GDM1 (cell line): ENCODE data around the gene NR1H3.
A peak's percentile ranks its signal among the peaks of the same experiment; 100 is the strongest.

ENCODE experiments used
- DNase-seq: peaks from one replicate; lab custom pipeline; 2025; lab: John Stamatoyannopoulos, UW

Gene NR1H3

DNA sequence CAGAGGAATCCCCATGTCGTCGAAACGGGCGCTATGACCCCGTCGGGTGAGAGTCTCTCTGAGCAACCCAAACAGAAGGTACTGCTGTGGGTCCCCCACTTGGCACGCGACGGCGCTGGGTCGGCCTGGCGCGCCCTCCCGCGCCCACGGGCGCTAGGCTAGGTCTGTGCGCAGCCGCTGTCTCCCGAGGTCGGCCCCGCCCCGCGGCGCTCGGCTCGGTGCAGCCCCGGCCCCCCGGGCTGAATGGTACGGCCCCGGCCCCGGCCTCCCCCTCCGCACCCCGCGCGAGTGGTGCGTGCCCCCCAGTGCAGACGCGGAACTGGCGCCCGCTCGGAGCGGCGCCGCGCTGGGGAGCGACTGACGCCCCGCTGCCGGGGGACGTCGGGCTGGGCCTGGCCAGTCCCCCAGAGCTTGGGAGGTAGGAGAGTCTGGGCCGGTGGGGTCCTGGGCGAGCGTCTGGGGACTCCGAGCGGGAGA lies 12.1 kb downstream of the NR1H3 start, which contains the start of gene MADD:
Gene MADD (plus strand): TSS at position 305 of the 477 bp plus-strand sequence.
- peak; percentile 90 for DNase-seq

- DNase-seq: no peak
Observed at GRCh38 chr11:47270331-47271271, 12.8 kb downstream of the NR1H3 start.

GRCh38 chr11:47271328-47271727 lies 13.5 kb downstream of the NR1H3 start:
- DNase-seq: no peak

- no peak for DNase-seq
Observed at GRCh38 chr11:47271961-47272661, 14.3 kb downstream of the NR1H3 start.

DNA sequence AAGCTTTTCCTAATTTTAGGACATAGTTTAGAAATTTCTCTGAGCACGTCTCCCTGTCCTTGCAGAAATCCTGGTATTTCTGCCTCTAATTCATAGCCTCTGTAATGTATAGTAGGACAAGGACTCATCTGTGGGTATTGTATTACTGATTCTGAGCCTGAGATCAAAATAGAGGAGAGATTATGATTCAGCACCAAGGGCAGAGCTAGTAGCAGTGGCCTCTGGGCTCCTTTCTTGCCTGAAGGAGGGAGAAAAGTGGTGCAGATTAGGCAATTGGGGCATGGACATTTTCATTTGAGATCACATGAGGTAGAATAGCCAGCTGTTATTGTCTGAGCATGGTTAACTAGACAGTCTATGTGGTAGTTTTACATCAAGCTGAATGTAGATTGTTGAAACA lies 14.9 kb downstream of the NR1H3 start:
- no peak for DNase-seq

GRCh38 chr11:47274495-47275235 lies 16.9 kb downstream of the NR1H3 start:
- DNase-seq: no peak

- no peak for DNase-seq
Observed at GRCh38 chr11:47276923-47277322, 19.1 kb downstream of the NR1H3 start.

DNA sequence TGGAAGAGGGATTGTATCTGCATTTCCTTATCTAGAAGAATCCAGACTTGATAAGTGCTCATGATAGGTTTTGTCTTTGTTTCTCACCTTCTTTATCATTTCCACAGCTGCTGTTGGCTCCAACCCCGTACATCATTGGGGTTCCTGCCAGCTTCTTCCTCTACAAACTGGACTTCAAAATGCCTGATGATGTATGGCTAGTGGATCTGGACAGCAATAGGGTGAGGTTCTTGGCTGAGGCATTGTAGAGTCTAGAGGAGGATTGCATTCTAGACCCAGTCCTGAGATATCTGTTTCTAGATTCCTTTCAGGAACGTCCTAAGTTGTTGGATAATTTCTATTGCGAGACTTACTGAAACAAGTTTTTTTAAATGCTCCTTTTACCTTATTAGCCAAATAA lies 20.3 kb downstream of the NR1H3 start:
- DNase-seq: no peak

GRCh38 chr11:47278769-47279168 lies 21.0 kb downstream of the NR1H3 start:
- no peak for DNase-seq

- DNase-seq: no peak
Observed at GRCh38 chr11:47280099-47280498, 22.3 kb downstream of the NR1H3 start.

- no peak for DNase-seq
Observed at GRCh38 chr11:47280860-47281259, 23.1 kb downstream of the NR1H3 start.

DNA sequence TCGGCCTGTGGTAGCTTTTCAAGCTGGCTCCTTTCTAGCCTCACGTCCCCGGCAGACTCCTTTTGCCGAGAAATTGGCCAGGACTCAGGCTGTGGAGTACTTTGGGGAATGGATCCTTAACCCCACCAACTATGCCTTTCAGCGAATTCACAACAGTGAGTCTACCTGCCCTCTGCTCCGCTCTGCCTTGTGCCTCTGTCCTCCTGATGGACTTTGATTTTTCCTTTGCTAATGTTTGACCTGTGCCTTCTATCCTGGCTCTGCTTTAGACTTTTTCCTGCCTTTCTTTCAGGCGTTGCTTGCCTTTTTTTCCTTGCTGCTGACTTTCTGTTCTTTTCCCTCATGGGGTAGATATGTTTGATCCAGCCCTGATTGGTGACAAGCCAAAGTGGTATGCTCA lies 24.7 kb downstream of the NR1H3 start:
- DNase-seq: no peak

DNA sequence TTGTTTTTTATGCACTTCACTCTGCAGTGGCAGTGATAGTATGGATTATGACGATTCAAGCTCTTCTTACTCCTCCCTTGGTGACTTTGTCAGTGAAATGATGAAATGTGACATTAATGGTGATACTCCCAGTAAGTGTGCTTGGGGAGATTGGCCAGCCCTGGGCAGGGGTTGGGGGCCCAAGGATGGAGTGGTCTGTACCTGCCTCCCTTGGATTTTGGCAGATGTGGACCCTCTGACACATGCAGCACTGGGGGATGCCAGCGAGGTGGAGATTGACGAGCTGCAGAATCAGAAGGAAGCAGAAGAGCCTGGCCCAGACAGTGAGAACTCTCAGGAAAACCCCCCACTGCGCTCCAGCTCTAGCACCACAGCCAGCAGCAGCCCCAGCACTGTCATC lies 26.4 kb downstream of the NR1H3 start:
- DNase-seq: no peak

GRCh38 chr11:47285969-47286770 lies 28.4 kb downstream of the NR1H3 start:
- no peak for DNase-seq

GRCh38 chr11:47288066-47288465 lies 30.3 kb downstream of the NR1H3 start:
- DNase-seq: no peak

- DNase-seq: no peak
Observed at GRCh38 chr11:47289856-47290255, 32.1 kb downstream of the NR1H3 start.

GRCh38 chr11:47295385-47295784 lies 37.6 kb downstream of the NR1H3 start:
- DNase-seq: no peak

DNA sequence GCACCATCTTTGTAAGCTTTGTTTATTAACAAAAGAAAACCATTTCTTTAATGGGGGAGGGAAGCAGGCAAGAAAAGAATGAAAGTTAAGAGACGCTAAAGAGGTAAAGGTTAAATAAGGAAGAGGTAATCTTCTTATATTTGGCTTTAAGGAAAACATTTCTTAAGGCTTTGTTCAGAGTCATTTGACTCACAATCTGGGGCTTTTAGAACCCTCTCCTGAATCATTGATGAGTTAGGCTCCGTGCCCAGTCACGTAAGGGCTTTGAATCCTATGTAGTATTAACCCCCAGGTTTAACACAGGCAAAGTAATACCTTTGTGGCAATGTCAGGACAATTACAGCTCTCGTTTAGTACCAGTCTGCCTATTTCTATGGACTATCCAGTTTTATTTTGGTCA lies 38.2 kb downstream of the NR1H3 start:
- DNase-seq: no peak

DNA sequence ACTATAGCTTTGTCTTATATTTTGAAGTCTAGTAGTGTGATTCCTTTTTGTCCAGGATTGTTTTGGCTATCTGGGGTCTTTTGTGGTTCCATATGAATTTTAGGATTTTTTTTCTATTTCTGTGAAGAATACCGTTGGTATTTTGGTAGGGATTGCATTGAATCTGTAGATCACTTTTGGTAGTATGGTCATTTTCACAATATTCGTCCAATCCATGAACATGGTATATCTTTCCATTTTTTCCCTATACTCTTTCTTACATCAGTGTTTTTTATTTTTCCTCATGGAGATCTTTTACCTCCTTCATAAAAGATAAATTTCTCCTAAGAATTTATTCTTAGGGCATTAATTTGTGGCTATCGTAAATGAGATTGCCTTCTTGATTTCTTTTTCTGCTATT lies 41.3 kb downstream of the NR1H3 start:
- DNase-seq: no peak

GRCh38 chr11:47302853-47303252 lies 45.1 kb downstream of the NR1H3 start:
- DNase-seq: no peak

DNA sequence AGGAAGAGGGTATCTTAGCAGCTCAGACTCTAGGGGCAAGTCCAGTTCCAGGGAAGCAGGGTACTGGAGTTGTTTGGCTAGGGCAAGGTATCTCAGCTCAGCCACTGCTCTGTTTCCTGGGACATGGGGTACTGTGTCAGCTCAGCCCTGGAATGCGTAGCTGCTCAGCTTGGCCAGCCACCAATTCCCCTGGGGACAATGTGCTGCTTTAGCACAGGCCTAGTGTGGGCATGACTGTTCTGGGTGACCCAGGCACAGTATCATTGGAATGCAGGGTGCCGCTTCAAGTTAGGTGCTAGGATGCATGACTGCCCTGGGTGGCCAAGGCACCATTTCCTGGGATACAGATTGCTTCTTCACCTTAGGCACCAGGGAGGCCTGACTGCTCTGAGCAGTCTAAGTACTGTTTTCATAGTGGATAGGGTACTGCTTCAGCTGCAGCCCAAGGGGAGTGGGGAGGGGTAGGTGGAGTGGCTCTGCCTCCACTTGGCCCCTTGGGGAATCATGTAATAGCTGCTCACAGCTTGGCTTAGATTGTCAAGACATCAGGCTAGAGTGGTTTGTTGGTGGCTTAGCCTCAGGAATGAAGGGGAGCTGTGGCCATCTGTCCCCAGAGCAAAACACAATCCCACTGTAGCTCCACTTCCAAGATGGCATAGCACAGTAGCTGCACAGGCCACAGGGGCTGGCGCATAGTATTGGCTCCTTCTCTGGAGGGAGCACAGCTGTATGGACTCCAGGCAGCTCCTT lies 48.1 kb downstream of the NR1H3 start:
- no peak for DNase-seq
